Activated CD8-positive, alpha-beta memory T cell treated with anti-CD3 and anti-CD28 coated beads for 1 hour (primary cell): ENCODE measurements around the gene EYA2.
"Not testable (repeated sequence)": the region's sequence is repeated elsewhere in the genome, so short reads cannot be mapped to it uniquely, and the experiment has no call there.

ENCODE experiments used
- DNase-seq, 2 donors: peaks; one replicate each; pipeline ENCODE4 v3.0.0-alpha.2; 2020; ENCODE audit warnings: low read depth in 1 of 2; ENCODE audit errors: extremely low read depth in 1 of 2

The EYA2 gene

GRCh38 chr20:47161411-47161810 is 266.8 kb downstream of the EYA2 start:
- no peak for DNase-seq

GRCh38 chr20:47164140-47164539 is 269.5 kb downstream of the EYA2 start:
- no peak for DNase-seq

GRCh38 chr20:47165376-47165865 is 270.8 kb downstream of the EYA2 start:
- no peak for DNase-seq

GRCh38 chr20:47167846-47168245 is 273.2 kb downstream of the EYA2 start:
- DNase-seq: no peak

- DNase-seq: no peak
These were observed 277.9 kb downstream of the EYA2 start for GRCh38 chr20:47172579-47172978.

GRCh38 chr20:47173596-47174216 is 279.1 kb downstream of the EYA2 start:
- DNase-seq: no peak

- DNase-seq: no peak
These were observed 280.0 kb downstream of the EYA2 start for GRCh38 chr20:47174456-47175243.

- no peak for DNase-seq
These were observed 280.9 kb downstream of the EYA2 start for GRCh38 chr20:47175493-47175892.

GRCh38 chr20:47176217-47176616 is 281.6 kb downstream of the EYA2 start:
- not testable (repeated sequence) for DNase-seq

GRCh38 chr20:47178277-47178676 is 283.6 kb downstream of the EYA2 start:
- no peak for DNase-seq

- no peak for DNase-seq
These were observed 284.2 kb downstream of the EYA2 start for GRCh38 chr20:47178851-47179250.

GRCh38 chr20:47179267-47179666 is 284.6 kb downstream of the EYA2 start:
- no peak for DNase-seq

- no peak for DNase-seq
These were observed 286.6 kb downstream of the EYA2 start for GRCh38 chr20:47181056-47181862.

GRCh38 chr20:47183367-47183766 is 288.7 kb downstream of the EYA2 start:
- no peak for DNase-seq

GRCh38 chr20:47187450-47188195 is 293.0 kb downstream of the EYA2 start:
- no peak for DNase-seq

GRCh38 chr20:47188540-47188939 is 293.9 kb downstream of the EYA2 start:
- DNase-seq: no peak

GRCh38 chr20:47189060-47189459 is 294.4 kb downstream of the EYA2 start:
- no peak for DNase-seq

- DNase-seq: no peak
These were observed 296.5 kb downstream of the EYA2 start for GRCh38 chr20:47191074-47191673.

GRCh38 chr20:47191956-47192355 is 297.3 kb downstream of the EYA2 start:
- DNase-seq: no peak

- no peak for DNase-seq
These were observed 300.9 kb downstream of the EYA2 start for GRCh38 chr20:47195573-47195972.
